HG02840 (cell line): ENCODE results near the gene HYPK.
A peak's percentile ranks its signal among the peaks of the same experiment; 100 is the strongest.

ENCODE experiments used
- ATAC-seq: cut with Tn5 transposase; IDR thresholded peaks from one replicate; pipeline ENCODE4 v1.9.1; 2021; ENCODE audit warnings: mild to moderate bottlenecking, moderate library complexity, moderate number of reproducible peaks; ENCODE audit not compliant: unreplicated experiment, low FRiP score

Gene HYPK, protein sequence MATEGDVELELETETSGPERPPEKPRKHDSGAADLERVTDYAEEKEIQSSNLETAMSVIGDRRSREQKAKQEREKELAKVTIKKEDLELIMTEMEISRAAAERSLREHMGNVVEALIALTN

DNA sequence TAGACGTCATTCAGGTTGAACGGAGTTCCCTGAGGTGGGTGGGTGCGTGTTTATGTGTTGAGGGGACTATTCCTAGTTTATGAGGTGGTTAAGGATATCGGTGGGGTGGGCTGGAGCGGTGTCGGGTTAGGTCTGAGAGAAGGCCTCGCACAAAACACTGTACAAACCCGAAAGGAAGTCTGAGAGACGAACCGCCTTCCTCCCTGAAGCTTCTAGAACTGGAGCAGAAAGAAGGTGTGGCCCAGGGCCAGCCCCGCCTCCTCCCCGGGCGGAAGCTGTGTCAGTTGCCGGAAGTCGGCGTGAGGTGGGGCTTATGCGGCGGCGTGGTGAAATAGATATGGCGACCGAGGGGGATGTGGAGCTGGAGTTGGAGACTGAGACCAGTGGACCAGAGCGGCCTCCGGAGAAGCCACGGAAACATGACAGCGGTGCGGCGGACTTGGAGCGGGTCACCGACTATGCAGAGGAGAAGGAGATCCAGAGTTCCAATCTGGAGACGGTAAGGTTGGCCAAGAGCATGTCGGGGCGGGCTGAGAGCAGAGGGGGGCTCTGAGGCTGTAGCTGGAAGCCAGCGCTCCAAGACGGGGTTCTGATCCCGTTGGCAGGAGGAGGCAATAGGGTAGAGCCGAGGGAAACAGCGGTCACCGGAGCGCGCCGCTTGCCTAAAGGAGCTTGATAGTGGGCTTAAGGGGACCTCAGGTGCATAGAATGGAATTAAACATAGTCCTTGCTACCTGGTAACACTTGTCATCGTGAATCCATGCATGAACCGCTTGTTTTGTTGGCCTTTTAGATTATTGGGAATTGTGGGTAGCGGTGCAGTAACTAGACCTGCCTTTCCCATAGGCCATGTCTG, at the start of gene HYPK:
Gene HYPK (plus strand): TSS at position 314 of the 856 bp plus-strand sequence. CDS start 24 bp downstream, at position 338.
- peak; percentile 77 for ATAC-seq

DNA sequence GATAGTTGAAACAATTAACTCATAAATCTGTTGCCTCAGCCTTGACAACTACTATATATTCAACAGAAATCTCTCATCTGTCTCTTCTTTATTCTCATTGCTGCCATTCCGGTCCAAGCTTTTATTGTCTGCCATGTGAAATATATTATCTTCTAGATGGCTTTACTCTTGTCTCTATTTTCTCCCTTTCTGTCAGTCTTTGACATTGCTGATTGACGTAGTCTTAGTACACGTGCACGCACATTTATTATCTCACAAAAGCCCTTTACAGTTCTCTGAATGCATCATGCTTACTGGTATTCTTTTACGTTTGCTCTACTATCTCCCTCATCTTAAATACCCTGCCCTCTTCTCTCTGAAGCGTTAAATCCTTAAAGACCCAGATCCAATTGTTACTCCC, 48.5 kb upstream of the HYPK start:
- ATAC-seq: no peak

DNA sequence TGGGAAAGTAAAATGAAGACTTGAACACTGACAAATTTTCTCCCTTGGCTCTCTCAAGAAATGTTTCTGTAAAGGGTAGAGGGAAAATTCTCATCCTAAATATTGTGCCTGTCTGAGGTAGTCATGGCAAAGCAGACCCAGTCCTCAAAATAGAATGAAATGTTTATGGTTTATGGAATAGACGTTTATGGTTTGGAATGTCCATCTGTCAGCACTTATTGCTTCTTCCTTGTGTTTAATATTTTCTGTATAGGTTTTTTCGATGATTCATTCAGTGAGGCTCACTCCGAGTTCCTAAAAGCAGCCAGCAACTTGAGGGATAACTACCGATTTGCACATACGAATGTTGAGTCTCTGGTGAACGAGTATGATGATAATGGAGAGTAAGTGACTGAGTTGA, 37.6 kb upstream of the HYPK start:
- ATAC-seq: no peak

DNA sequence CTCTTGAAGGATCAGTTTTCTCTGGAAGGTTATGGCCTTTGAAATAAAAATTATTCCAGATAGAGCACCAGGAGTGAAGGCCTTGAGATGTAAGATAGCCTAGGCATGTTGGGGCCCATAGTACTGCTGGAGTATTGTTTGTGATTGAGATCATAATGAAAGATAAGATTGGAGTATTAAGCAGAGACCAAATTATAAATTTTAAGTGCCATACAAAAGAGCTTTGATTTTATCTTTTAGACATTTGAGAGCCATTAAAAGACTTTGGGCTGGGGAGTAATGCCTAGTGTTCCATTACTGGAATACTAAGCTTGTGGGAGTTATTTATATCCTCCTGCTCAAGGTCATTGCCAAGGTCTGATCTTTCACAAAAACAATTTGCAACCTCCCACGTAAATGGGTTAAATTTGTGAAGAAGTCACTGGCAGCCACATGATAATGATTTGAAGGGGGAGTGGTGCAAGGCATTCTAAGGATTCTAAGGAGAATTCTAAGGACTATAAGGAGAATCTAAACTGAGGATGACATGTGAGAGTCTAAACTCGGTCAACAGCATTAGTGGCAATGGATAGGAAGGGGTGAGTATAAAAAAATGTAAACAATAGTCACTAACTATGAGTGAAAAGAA, 36.5 kb upstream of the HYPK start:
- ATAC-seq: no peak

GRCh38 chr15:43769584-43770228, 30.7 kb upstream of the HYPK start:
- no peak for ATAC-seq

DNA sequence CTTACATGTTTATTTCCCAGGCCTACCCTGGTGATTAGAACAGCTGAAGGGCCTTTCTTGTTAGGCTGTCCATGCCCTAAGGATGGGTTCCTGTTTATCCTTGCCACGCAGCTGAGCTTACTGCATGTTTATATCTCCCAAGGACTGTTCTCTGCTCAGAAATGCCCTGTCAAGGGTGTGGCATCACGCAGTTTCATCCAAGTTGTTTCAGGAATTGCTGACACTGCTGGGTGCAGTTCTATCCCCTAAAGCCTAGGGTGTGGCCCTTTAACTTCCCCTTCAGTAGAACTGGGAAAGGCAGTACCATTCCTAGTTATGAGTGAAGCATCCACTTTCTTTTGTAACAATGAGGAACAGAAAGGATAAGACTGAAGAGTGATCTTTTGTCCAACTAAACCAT, 28.6 kb upstream of the HYPK start:
- ATAC-seq: no peak

DNA sequence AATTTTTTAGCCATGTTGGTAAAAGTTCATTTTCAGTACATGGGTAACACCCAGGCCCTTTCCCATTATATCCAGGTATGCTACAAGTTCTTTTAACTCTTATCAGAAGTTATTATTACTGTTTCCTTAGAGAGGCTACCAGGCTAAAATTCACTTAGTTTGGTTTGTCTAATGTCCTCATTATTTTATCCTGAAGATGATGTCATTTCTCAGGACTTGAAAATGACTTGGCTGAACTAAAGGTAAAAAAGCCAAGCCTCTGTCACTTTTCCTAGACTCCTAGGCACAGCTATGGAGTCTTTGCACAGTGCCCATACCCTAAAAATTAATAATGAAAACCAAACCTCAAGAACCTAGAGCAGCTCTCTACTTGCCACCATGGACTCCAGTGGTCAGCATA, 27.8 kb upstream of the HYPK start:
- ATAC-seq: no peak

DNA sequence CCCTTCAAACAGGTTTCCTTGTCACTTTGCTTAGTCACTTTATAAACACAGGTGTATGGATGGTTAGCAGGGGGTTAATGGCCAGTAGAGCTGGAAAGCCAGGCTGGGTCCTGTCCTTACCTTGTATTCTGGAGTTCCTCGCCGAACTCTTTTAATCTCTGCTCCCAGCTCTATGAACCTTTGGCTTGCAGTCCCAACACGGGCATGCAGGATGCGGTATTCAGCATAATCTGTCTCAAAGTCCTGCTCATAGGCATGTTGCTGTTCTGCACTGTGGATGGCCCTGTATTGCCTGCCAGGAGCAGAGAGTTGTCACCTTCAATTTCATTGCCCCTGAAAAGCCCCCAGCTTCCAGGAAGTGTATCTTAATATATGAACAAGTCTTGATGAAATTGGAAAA, 26.3 kb upstream of the HYPK start:
- ATAC-seq: no peak

GRCh38 chr15:43775411-43775965, 24.9 kb upstream of the HYPK start:
- ATAC-seq: no peak

GRCh38 chr15:43776101-43776717, 24.2 kb upstream of the HYPK start:
- peak; percentile 56 for ATAC-seq

DNA sequence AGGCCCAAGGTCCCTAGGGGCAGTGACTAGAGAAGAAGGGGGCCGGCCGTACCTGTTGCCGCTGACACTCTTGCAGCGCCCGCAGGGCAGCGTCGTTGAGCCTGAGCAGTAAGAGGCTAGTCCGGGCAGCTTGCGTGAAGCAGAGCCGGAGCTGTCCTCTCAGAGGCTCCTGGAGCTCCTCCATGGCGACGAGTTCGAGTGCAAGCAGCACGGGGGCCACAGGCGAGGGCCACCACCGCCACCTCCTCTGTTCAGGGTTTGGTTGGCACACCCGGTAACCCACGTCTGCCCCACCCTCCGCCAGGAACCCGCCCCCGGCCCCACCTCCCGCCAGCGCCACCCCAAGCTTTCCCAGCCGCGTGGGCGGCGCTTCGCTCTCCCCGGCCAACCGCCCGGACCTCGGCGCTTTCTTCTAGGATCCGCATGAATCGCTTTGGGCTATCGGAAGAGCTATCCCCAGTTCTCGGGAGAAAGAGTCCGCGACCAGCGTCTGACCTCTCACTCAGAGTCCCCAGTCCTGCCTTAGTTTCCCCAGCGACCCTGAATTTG, 23.6 kb upstream of the HYPK start, which contains the start of gene ELL3:
Gene ELL3 (minus strand): TSS at position 249 of the 549 bp plus-strand sequence. CDS start 65 bp downstream, at position 184.
- peak; percentile 42 for ATAC-seq

DNA sequence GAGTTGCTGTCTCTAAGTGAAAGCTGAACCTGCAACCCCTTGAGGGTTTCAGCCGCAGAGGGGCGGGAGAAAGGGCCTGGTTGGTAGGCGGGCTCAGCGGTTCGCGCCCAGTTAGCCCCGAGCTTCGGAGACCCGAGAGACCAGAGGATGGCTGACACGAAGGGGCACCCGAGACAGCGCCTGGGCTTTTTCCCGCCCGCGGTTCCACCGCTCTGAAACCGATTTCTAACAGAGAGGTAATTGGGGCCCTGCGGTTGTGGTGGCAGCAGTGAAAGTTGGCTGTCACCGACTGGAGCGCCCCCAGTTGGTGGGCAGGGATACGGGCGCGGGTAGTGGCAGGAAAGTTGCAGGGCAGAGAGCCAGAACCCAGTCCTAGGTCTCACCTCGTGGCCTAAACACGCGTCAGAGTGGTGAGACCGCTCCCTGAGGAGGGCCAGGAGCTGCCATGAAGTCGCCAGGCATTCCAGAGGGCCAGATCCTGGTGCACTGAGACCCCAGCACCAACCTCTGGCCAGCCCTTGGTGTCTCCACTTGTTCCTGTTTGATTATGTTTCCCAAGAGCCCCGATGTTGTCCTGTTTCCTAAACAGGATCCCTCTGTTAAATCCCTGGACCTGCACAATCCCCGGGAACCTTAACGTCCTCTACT, 23.0 kb upstream of the HYPK start:
- peak; percentile 60 for ATAC-seq

DNA sequence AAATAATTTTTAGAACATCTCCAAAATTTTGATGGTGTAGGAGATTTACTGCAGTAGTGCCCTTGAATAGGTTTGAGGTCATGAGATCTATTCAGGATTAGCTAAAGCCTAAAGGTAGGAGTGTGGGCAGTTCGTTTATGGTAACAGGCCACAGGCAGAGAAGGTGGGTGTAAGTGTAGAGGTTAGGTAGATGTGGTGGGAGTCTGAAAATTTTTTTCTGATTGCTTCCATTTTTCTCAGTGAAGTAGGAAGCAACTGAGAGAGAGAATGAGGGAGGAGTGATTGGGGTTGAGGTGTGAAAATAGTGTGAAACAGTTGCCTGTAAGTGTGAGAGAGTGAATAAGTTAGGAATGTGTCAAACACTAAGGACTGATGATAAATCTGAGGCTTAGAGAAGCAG, 21.4 kb upstream of the HYPK start:
- no peak for ATAC-seq

DNA sequence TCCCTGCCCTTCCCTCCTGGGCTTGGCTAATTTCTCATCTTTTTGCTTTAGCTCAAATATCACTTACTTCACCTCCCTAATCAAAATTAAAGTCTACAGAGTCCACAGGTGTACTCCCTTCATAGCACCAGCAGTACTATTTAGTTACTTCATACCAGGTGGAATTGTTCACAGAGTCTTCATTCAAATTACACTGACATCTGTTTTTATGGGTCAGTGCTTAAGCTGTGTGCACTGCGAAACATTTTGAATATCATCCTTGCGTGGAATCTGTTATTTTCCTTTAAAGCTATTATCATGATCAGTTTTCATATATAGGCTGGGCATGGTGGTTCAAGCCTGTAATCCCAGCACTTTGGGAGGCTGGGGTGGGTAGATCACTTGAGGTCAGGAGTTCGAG, 11.0 kb upstream of the HYPK start:
- no peak for ATAC-seq

GRCh38 chr15:43791993-43792760, 8.2 kb upstream of the HYPK start, which contains the start of gene SERF2:
Gene SERF2 (plus strand): TSS chr15:43792320. CDS start chr15:43792377, 57 bp downstream.
- peak; percentile 81 for ATAC-seq

DNA sequence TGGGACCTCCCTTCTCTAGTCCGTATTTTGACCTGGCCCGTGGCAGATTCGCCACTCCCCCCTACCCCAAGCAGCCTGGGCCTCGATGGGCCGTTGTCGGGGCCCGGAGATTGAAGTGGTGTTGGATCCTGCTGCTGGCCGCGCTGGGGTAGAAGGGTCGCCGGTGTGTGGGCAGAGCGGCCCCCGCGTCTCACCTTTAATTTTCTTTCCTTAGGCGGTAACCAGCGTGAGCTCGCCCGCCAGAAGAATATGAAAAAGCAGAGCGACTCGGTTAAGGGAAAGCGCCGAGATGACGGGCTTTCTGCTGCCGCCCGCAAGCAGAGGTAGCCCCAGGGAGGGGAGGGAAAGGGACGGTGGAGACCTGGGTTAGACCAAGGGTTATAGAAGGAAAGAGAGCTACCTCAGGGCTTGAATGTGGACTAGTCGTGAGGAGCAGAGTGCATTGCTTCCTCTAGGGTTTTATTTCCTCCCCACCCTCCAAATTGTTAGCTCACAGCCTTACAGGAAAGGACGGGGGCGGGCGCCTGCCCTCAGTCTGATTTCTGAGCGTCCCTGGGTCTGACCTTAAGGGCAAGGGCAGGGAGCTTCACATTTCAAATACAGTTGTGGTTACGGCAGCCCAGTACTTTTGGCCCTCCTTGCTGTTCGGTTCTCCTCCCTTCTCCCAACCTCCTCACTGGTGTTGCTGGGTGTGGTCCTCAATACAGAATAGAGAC, 7.5 kb upstream of the HYPK start:
- ATAC-seq: no peak

DNA sequence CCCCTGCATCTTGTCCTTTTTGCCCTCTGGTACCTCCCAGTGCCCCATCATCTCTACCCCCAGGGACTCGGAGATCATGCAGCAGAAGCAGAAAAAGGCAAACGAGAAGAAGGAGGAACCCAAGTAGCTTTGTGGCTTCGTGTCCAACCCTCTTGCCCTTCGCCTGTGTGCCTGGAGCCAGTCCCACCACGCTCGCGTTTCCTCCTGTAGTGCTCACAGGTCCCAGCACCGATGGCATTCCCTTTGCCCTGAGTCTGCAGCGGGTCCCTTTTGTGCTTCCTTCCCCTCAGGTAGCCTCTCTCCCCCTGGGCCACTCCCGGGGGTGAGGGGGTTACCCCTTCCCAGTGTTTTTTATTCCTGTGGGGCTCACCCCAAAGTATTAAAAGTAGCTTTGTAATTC, 6.8 kb upstream of the HYPK start:
- no peak for ATAC-seq
